Loucy (cell line): ENCODE results near the gene AASS.

Source experiments
- H2AFZ ChIP-seq: fragments of 200-600 bp; sonication (generic); 2 replicates; pipeline ENCODE4 v1.6.0; 2016; ENCODE audit warnings: antibody characterized with exemption, mild to moderate bottlenecking, low read length, moderate library complexity
- H3F3A ChIP-seq: fragments of 200-600 bp; 2 replicates; pipeline ENCODE4 v1.6.0; 2016; ENCODE audit warnings: antibody characterized with exemption, low read depth, mild to moderate bottlenecking
- H3K27me3 ChIP-seq: fragments of 200-600 bp; sonication (generic); 2 replicates; pipeline ENCODE4 v1.6.1; 2014; ENCODE audit warnings: low read length, mild to moderate bottlenecking; ENCODE audit not compliant: insufficient read depth, poor library complexity, severe bottlenecking
- H3K36me3 ChIP-seq: fragments of 200-600 bp; sonication (generic); 2 replicates; pipeline ENCODE4 v1.6.1; 2016; ENCODE audit warnings: low read length; ENCODE audit not compliant: insufficient read depth
- H3K4me1 ChIP-seq: fragments of 200-600 bp; sonication (generic); 2 replicates; pipeline ENCODE4 v1.5.1; 2014; ENCODE audit warnings: low read length, mild to moderate bottlenecking; ENCODE audit not compliant: insufficient read depth, poor library complexity, severe bottlenecking
- H3K4me2 ChIP-seq: fragments of 200-600 bp; sonication (generic); 2 replicates; pipeline ENCODE4 v1.6.0; 2014; ENCODE audit warnings: antibody characterized with exemption, low read length, low read depth, mild to moderate bottlenecking; ENCODE audit not compliant: poor library complexity, severe bottlenecking
- H3K4me3 ChIP-seq: fragments of 200-600 bp; sonication (generic); 2 replicates; pipeline ENCODE4 v1.5.1; 2014; ENCODE audit warnings: low read length, mild to moderate bottlenecking, mixed read lengths; ENCODE audit not compliant: poor library complexity, severe bottlenecking
- H3K79me2 ChIP-seq: fragments of 200-600 bp; sonication (generic); 2 replicates; pipeline ENCODE4 v1.6.1; 2014; ENCODE audit warnings: low read length; ENCODE audit not compliant: insufficient read depth
- H3K9ac ChIP-seq: fragments of 200-600 bp; sonication (generic); 2 replicates; pipeline ENCODE4 v1.6.0; 2014; ENCODE audit warnings: mild to moderate bottlenecking, low read depth, low read length, moderate library complexity; ENCODE audit not compliant: poor library complexity, severe bottlenecking
- H3K9me2 ChIP-seq: fragments of 200-600 bp; sonication (generic); replicated peaks from 2 replicates; pipeline ENCODE4 v1.6.1; 2016; ENCODE audit warnings: low read depth, low read length, mixed read lengths
- H3K9me3 ChIP-seq: fragments of 200-600 bp; sonication (generic); 2 replicates; pipeline ENCODE4 v1.6.1; 2014; ENCODE audit warnings: mild to moderate bottlenecking, antibody characterized with exemption, low read length, low read depth; ENCODE audit not compliant: insufficient read depth
- H4K20me1 ChIP-seq: fragments of 200-600 bp; sonication (generic); 2 replicates; pipeline ENCODE4 v1.6.0; 2014; ENCODE audit warnings: antibody characterized with exemption, low read length, mild to moderate bottlenecking; ENCODE audit not compliant: insufficient read depth, poor library complexity, severe bottlenecking
- EZH2phosphoT487 ChIP-seq: fragments of 200-600 bp; IDR thresholded peaks from 2 replicates; pipeline ENCODE4 v1.6.1; 2018; ENCODE audit warnings: antibody characterized with exemption, mild to moderate bottlenecking, moderate library complexity, borderline replicate concordance
- TF ChIP-seq, protein P1 (sequence below): fragments of 200-600 bp; sonication (generic); conservative IDR thresholded peaks from 2 replicates; pipeline ENCODE4 v1.5.1; 2014; ENCODE audit warnings: mild to moderate bottlenecking, antibody characterized with exemption, low read length

AASS gene

DNA sequence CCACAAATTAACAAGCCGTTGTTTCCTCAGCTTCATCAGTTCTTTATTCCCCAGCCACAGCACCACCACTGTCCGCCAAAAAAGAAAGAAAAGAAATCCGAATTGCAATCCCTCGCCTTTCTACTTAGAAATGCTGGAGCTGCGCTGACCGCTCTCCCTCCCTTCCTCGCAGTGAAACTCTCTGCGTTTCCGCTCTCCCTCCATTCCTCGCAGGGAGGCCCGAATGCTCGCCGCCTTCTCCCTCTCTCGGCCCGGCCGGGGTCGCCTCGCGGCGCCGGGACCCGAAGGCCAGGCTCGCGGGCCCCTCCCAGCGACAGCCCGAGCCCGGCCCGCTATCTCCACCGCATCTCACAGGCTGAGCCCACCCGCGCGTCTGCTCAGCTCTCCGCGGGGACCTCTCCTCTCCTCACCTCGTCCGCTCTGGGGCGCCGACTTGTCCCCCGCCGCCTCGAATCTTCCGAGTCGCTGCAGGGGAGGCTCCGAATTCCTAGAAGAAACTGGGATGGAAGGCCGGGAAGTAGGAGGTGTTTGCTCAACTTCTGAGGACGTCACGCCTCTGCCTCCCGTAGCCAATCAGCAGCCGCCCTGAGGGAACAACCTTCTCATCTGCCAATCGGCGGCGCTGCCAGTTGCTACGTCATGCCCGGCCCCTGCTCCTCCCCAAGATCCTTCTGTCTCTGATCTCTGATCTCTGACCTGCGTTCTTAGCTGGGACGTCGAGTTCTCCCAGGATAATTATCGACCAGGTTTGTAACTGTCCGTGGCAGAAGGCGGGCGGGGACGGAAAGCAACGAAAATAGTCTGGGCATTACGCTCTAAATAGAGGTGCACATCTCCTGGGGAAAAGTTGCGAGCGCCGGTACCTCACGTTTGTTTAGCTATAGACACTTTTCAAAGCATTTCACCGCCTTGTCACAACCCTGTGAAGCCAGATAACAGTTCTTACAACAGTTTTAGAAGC, at the start of gene AASS:
AASS (minus strand) TSS at position 499 of the 961 bp plus-strand sequence. CDS start 10,523 bp downstream, outside the sequence.
- Histone ChIP-seq H3K4me3 (no peak within 1 kb of the TSS), H3K27me3 (no peaks in the 10 kb centered on the region), H3K4me2 (no peak within 1 kb of the TSS), H3K9ac (no peak within 1 kb of the TSS), H4K20me1 (no peaks in the 10 kb centered on the region), H3K79me2 (no peaks in the 10 kb centered on the region), H3F3A (no peaks in the 10 kb centered on the region), H2AFZ (no peak within 1 kb of the TSS), H3K9me3 (no peaks in the 10 kb centered on the region), H3K36me3 (no peaks in the 10 kb centered on the region), H3K4me1 (no peaks in the 10 kb centered on the region), H3K9me2 (no peaks in the 10 kb centered on the region)
- TF ChIP-seq, protein P1, sequence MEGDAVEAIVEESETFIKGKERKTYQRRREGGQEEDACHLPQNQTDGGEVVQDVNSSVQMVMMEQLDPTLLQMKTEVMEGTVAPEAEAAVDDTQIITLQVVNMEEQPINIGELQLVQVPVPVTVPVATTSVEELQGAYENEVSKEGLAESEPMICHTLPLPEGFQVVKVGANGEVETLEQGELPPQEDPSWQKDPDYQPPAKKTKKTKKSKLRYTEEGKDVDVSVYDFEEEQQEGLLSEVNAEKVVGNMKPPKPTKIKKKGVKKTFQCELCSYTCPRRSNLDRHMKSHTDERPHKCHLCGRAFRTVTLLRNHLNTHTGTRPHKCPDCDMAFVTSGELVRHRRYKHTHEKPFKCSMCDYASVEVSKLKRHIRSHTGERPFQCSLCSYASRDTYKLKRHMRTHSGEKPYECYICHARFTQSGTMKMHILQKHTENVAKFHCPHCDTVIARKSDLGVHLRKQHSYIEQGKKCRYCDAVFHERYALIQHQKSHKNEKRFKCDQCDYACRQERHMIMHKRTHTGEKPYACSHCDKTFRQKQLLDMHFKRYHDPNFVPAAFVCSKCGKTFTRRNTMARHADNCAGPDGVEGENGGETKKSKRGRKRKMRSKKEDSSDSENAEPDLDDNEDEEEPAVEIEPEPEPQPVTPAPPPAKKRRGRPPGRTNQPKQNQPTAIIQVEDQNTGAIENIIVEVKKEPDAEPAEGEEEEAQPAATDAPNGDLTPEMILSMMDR, result no peak
- TF ChIP-seq EZH2phosphoT487, result no peak

DNA sequence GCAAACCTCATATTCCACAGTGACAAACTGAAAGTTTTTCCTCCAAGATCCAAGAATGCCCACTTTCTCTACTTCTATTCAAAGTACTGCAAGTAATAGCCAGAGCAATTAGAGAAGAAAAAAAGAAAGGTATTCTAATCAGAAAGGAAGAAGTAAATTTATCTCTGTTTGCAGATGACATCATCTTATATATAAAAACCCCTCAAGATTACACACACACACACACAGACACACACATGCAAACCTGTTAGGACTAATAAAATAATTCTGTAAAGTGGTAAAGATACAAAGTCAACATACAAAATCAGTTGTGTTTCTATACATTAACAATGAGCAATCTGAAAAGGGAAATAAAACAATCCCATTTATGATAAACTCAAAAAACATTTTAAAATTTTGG, 44.7 kb upstream of the AASS start:
- no peak for TF ChIP-seq EZH2phosphoT487
- TF ChIP-seq, protein P1, result no peak
- Histone ChIP-seq H3K9me3 (0 out of 2 replicates have a peak, but pooled peaks cover 3% of the 10 kb centered on the region), H3K9me2 (no peaks in the 10 kb centered on the region), H3K27me3 (no peaks in the 10 kb centered on the region), H4K20me1 (no peaks in the 10 kb centered on the region), H3F3A (no peaks in the 10 kb centered on the region), H2AFZ (no peak overlapping the region), H3K4me2 (no peak overlapping the region), H3K79me2 (no peaks in the 10 kb centered on the region), H3K4me3 (no peak overlapping the region), H3K9ac (no peak overlapping the region), H3K36me3 (no peaks in the 10 kb centered on the region), H3K4me1 (no peaks in the 10 kb centered on the region)

DNA sequence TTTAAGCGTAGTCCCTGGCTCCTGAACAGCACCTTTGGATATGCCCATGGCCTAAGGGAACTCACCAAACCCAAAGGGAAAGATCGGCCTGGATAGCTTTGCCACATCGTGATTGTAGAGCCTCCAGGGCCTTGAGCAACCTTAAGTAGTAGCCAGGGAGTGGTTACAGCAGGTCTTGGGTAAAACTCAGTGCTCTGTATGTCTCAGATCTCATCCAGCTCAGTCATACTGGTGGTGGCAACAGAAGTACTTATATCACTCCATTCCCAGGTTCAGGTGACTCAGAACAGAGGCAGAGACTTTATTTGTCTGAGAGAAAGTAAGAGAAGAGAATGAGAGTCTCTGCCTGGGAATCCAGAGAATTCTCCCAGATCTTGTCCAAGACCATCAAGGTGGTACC, 39.1 kb upstream of the AASS start:
- no peak overlapping the region for H3K9ac ChIP-seq
- H3K4me2 ChIP-seq, result no peak overlapping the region
- no peaks in the 10 kb centered on the region for H3K36me3 ChIP-seq
- 0 out of 2 replicates have a peak, but pooled peaks cover 3% of the 10 kb centered on the region for H3K9me3 ChIP-seq
- H3K9me2 ChIP-seq, result no peaks in the 10 kb centered on the region
- TF ChIP-seq, protein P1, result no peak
- TF ChIP-seq EZH2phosphoT487, result no peak
- H3K79me2 ChIP-seq, result no peaks in the 10 kb centered on the region
- no peak overlapping the region for H3K4me3 ChIP-seq
- H2AFZ ChIP-seq, result no peak overlapping the region
- no peaks in the 10 kb centered on the region for H3F3A ChIP-seq
- H3K4me1 ChIP-seq, result no peaks in the 10 kb centered on the region
- no peaks in the 10 kb centered on the region for H4K20me1 ChIP-seq
- no peaks in the 10 kb centered on the region for H3K27me3 ChIP-seq
